Measurements from ENCODE around the gene MCOLN1. TPM values are rescaled to one million over a fixed set of nuclear protein-coding genes. Genes with fewer than 3 reads are reported as not detected.

The MCOLN1 gene
- polyA plus RNA-seq, 1 donor (not counting 4 experiments of a cell fraction or from before 2014, with no cell fraction given) = 14.0 TPM

- Histone ChIP-seq H3K4me1 (ENCODE audit: control insufficient read depth, extremely low read depth, insufficient read depth, low read length) (peaks cover 8% of the 10 kb centered on the region), H3K9ac (ENCODE audit: control insufficient read depth, extremely low read depth, insufficient read depth, low read length) (no peak overlapping the region), H3K4me2 (ENCODE audit: control insufficient read depth, extremely low read depth, insufficient read depth, low read depth, low read length) (no peak overlapping the region), H3K36me3 (ENCODE audit: control insufficient read depth in 2 of 2, extremely low read depth in 1 of 2, insufficient read depth in 2 of 2, low read length in 2 of 2) (no peaks in the 10 kb centered on the region), H3K79me2 (ENCODE audit: control insufficient read depth, insufficient read depth, low read length) (no peaks in the 10 kb centered on the region), H3K9me3 (ENCODE audit: control insufficient read depth, low read depth, low read length) (no peaks in the 10 kb centered on the region), H3K4me3 (ENCODE audit: control insufficient read depth in 2 of 3, extremely low read depth in 1 of 3, insufficient read depth in 2 of 3, low read depth in 1 of 3, low read length in 3 of 3) (no peak overlapping the region), H3K27ac (ENCODE audit: control insufficient read depth, insufficient read depth, low read length) (no peak overlapping the region), H4K20me1 (ENCODE audit: control insufficient read depth, extremely low read depth, insufficient read depth, low read length) (no peaks in the 10 kb centered on the region), H3K27me3 (ENCODE audit: control insufficient read depth, extremely low read depth, insufficient read depth, low read length) (no peaks in the 10 kb centered on the region), H2AFZ (ENCODE audit: control insufficient read depth, low read length) (no peak overlapping the region), H3K9me1 (ENCODE audit: control insufficient read depth, extremely low read depth, insufficient read depth, low read length) (no peaks in the 10 kb centered on the region)
- DNase-seq (ENCODE audit: low read depth, low spot score) = no peak
- dilution Hi-C loops (cut with MboI; ENCODE audit: extremely low pct_ligation_motif_present, low sequenced_read_pairs) = no loop called here
- no peak for FAIRE-seq
- no peak for TF ChIP-seq EZH2 (IDR thresholded peaks at IDR 0.05; ENCODE audit: low read length)
- no peak for TF ChIP-seq CTCF (optimal IDR thresholded peaks at IDR 0.05 in 1 of 3, IDR thresholded peaks at IDR 0.05 in 1 of 3, conservative IDR thresholded peaks at IDR 0.05 in 1 of 3; ENCODE audit: extremely low read depth in 1 of 3, insufficient read depth in 2 of 3, low read length in 3 of 3)
Observed at GRCh38 chr19:7489609-7490044, 32.8 kb upstream of the MCOLN1 start.

- no peak for FAIRE-seq
- no peak overlapping the region for H3K4me2 ChIP-seq (ENCODE audit: control insufficient read depth, extremely low read depth, insufficient read depth, low read depth, low read length)
- H3K9ac ChIP-seq (ENCODE audit: control insufficient read depth, extremely low read depth, insufficient read depth, low read length) = no peak overlapping the region
- H3K4me1 ChIP-seq (ENCODE audit: control insufficient read depth, extremely low read depth, insufficient read depth, low read length) = peaks cover 11% of the 10 kb centered on the region
- H3K36me3 ChIP-seq (ENCODE audit: control insufficient read depth in 2 of 2, extremely low read depth in 1 of 2, insufficient read depth in 2 of 2, low read length in 2 of 2) = no peaks in the 10 kb centered on the region
- dilution Hi-C loops (cut with MboI; ENCODE audit: extremely low pct_ligation_motif_present, low sequenced_read_pairs) = no loop called here
- no peak overlapping the region for H3K4me3 ChIP-seq (ENCODE audit: control insufficient read depth in 2 of 3, extremely low read depth in 1 of 3, insufficient read depth in 2 of 3, low read depth in 1 of 3, low read length in 3 of 3)
- DNase-seq (ENCODE audit: low read depth, low spot score) = no peak
- H2AFZ ChIP-seq (ENCODE audit: control insufficient read depth, low read length) = no peak overlapping the region
- no peaks in the 10 kb centered on the region for H3K9me3 ChIP-seq (ENCODE audit: control insufficient read depth, low read depth, low read length)
- TF ChIP-seq EZH2 (IDR thresholded peaks at IDR 0.05; ENCODE audit: low read length) (no peak), CTCF (optimal IDR thresholded peaks at IDR 0.05 in 1 of 3, IDR thresholded peaks at IDR 0.05 in 1 of 3, conservative IDR thresholded peaks at IDR 0.05 in 1 of 3; ENCODE audit: extremely low read depth in 1 of 3, insufficient read depth in 2 of 3, low read length in 3 of 3) (no peak)
- no peaks in the 10 kb centered on the region for H4K20me1 ChIP-seq (ENCODE audit: control insufficient read depth, extremely low read depth, insufficient read depth, low read length)
- no peaks in the 10 kb centered on the region for H3K79me2 ChIP-seq (ENCODE audit: control insufficient read depth, insufficient read depth, low read length)
- H3K9me1 ChIP-seq (ENCODE audit: control insufficient read depth, extremely low read depth, insufficient read depth, low read length) = no peaks in the 10 kb centered on the region
- peaks cover 5% of the 10 kb centered on the region for H3K27me3 ChIP-seq (ENCODE audit: control insufficient read depth, extremely low read depth, insufficient read depth, low read length)
- no peak overlapping the region for H3K27ac ChIP-seq (ENCODE audit: control insufficient read depth, insufficient read depth, low read length)
Observed at GRCh38 chr19:7492142-7492541, 30.3 kb upstream of the MCOLN1 start.

Data from keratinocyte (primary cell).